ENCODE measurements around the gene ACSF3.

The ACSF3 gene

DNA sequence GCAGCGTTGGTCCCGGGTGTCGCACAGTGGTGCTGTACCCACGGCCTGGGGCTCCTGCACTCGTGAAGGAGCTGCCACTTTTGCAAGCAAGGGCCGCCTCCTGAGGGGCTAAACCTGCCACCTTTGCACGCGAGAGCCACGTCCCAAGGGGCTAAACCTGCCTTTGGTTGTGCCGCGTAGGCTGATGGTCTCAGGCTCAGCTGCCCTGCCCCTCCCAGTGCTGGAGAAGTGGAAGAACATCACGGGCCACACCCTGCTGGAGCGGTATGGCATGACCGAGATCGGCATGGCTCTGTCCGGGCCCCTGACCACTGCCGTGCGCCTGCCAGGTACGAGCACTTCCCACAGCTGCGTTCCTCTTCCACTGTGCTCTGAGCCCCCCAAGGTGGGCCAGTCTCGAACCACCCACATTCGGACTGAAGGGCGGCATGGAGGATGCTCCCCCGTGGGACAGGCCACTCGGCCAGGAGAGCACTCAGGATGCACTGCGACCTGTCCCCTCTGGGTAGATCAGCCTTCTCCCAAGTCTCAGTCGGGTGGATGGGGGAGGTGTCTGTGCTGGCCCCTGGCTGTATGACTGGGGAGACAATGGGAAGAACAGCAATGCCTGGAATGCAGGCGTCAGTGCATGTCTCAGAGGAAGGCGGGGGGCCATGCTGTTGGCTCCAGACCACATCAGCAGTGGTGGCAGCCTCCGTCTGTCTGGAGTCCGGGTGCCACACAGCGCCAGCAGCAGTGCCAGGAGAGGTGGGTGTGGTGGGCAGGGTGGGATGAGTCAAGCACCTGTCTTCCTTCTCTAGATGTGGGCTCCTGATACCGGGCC is 20.7 kb downstream of the ACSF3 start:
- peak; percentile 43 for DNase-seq

DNA sequence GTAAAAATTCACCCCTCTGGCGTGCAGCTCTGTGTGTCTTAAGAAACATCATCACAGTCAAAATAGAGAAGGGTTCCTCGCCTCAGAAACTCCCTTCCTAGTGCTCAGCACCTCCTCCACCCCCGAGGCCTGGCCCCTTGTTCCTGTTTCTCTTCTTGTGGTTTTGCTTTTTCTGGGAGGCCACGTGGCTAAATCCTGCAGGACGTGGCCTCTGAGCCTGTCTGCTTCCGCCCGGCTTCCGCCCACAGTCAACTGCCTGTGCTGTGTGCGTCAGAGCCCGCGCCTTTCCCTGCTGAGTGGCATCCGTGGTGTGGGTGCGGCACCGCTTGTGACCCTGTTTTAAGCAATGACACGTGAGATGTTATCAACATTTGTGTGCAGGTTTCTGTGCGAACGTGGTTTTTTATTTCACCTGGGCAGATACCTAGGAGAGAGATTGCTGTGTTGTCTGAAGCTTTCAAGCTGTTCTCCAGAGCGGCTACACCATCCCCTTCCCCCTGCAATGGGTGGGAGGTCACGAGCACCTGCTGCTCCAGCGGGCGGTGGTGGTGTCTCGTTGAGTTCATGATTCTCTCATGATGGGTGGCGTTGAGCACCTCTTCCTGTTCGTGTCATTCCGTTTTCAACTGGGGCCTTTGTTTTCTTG is 21.7 kb downstream of the ACSF3 start:
- peak; percentile 85 for DNase-seq

DNA sequence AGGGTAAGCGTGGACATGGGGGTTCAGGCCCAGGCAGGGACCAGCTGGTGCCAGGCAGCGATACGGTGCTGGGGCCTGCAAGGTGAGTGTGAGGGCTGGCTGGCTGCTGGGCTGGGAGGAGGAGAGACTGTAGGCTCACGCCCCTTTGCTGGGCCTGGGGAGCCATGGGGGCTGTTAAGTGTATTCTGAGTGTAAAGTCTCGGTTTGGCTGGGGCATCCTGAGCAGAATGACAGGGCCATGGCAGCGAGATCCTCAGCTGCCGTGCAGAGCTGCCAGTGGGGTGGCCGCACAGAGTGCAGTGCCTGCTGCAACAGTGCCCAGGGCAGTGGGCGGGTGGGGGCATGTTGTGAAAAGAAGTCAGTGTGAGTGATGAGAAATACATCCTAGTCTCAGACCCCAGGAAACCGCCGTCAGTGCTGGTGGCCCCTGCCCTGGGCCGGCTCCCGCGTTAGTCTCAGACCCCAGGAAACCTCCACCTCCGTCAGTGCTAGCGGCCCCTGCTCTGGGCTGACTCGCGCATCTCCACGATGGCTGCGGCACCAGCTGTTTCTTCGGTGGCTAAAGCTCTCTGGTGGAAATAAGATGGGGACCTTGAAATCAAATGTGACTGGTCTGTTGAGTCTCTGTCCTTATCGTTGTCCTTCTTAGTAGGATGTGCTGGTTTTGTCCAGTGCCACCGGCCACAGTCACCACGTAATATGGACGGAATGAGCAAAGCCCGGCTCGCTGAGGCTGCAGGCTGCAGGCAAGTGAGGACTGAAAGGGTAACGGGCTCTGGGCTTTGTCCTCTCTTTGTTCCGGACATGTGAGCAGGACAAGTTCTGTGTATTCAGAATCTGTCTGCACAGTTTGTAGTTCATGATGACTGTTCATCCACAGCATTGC is 22.9 kb downstream of the ACSF3 start:
- DNase-seq, result peak; percentile 16

DNA sequence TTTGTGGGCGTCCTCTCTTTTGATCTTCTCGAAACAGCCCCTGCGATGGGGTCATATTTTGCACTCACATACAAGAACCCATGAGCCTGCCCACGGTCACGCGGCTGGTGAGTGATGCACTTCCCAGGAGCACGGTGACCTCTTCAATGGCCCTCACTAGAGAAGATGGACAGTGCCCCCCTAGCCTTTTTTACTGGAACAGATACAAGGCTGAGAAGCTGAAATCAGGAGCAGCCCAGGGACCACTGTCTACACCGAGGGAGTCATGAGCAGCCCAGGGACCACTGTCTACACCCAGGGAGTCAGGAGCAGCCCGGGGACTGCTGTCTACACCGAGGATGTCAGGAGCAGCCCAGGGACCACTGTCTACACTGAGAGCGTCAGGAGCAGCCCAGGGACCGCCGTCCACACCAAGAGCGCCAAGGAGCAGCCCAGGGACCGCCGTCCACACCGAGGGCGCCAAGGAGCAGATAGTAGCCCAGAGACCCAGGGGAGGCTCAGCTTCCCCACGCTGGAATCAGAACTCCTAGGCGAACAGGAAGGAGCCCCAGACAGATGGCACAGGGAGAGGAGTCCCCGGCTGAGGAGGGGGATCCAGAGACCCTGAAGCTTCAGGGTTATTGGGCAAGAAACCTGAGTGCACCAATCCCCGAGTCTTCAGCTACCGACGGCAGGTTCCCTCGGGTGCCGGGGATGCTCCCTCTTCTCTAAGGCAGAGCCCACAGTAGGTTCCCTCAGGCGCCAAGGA is 23.7 kb downstream of the ACSF3 start:
- DNase-seq, result peak; percentile 9

DNA sequence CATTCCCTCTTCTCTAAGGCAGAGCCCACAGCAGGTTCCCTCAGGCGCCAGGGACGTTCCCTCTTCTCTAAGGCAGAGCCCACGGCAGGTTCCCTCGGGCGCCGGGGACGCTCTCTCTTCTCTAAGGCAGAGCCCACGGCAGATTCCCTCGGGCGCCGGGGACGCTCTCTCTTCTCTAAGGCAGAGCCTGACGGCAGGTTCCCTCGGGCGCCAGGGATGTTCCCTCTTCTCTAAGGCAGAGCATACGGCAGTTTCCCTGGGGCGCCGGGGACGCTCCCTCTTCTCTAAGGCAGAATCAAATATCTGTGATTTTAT is 24.3 kb downstream of the ACSF3 start:
- no peak for DNase-seq

DNA sequence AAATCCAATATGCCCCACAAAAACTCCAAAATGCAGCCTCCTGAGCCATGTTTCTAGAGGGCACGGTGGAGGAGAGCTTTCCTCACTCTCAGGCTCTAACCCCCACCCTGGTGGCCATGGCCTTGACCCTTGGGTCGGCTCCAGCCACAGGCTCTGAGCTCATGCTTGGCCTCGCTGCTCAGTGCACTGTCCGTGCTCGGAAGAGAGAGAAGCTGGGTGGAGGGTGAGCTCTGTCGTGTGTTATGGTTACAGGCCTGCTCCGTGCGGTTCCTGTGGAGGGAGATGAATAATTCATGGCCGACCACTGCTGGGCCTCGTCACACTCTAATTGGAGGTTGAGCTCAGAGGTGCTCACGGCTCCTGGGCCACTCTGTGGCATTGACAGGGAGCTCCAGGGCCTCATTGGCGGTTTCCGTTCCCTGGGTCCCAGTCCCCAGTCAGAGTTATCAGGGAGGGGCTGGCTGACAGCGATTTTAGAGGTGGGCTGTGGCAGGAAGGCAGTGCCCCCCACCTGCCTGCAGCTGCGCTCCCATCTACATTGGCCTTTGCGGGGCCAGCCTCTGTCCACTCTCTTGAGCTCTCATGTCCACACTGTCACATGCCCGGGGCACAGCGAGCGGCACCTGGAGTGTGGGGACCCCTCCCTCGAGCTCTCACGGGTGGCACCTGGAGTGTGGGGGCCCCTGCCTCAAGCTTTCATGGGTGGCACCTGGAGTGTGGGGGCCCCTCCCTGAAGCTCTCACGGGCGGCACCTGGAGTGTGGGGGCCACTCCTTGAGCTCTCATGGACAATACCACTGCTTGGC is 24.9 kb downstream of the ACSF3 start:
- peak; percentile 10 for DNase-seq

DNA sequence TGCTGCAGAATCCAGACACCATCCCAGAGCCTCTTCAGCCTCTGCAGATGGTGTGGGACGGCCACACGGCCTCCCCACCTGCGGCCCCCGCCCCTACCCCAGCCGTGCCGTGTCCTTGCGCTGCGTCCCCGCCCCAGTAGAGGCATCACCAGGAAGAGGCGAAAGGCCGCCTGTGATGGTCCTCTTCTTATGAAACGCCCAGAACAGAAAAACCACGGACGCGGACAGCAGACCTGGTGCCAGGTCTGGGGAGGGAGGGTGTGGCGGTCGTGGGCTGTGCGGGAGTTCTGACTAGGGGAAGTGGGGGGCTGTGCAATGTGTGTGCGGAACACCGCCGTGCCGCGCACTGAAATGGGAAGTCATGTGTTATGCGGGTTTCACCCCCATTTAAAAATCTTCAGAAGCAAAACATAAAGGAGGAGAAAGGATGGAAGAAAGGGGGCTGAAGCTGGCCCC is 25.5 kb downstream of the ACSF3 start:
- DNase-seq, result peak; percentile 6

DNA sequence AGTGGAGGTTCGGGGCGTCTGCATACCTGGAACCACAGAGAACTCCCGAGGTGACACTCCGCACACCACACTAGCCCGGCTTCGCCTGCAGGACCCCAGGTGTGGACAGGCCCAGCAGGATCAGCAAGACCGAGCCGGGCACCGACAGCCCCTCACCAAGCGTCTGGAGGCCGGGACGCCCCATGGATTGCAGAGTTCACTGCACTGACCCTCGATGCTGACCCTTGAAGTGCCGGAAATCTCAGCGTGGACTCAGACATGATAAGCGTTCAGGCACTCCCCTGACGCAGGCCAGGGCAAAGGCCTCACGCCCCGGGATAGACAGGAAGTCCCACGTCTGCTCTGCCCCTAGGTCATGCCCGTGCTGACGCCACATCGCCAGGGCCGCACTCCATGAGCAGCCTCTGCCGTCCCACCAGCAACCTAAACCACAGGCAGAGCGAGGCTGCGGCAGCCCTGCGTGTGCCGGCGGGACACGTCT is 26.0 kb downstream of the ACSF3 start:
- peak; percentile 13 for DNase-seq

DNA sequence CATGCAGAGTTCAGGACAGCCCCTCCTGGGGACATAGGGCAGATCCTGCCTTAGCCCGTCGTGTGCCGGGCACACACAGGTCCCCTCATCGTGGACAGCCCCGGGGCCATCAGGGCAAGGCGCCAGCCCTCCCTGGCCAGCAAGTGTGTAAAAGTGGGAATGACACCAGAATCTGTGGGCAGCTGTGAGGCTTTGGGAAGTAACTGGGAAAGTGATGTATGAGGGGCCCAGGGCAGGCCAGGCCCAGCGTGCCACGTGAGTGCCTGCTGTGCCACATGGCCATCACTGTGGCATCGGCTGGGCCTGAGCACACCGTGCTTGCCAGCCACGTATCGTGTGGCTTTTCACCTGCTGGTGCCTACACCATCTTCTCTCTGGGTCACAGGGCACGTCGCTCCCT is 26.6 kb downstream of the ACSF3 start:
- peak; percentile 14 for DNase-seq

DNA sequence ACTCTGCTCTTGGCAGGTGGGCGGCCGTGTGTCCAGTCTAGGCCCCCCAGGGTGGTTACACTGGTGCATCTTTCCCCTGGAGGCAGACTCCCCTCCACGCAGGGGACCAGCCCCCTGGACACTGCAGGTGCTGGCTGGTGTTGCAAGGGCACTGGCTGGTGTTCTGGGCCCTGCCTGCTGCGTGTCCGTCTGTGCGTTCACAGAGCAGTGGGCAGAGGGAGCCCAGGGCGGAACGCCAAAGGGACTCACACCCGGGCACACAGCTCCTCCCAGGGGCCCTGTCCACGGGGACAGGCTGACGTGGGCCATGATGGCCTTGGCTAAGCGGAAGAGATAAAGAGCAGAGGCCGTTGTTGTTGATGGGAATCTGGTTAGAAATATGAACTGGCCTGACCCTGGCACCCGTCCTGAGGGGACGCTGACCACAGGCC is 27.3 kb downstream of the ACSF3 start:
- DNase-seq, result peak; percentile 13

DNA sequence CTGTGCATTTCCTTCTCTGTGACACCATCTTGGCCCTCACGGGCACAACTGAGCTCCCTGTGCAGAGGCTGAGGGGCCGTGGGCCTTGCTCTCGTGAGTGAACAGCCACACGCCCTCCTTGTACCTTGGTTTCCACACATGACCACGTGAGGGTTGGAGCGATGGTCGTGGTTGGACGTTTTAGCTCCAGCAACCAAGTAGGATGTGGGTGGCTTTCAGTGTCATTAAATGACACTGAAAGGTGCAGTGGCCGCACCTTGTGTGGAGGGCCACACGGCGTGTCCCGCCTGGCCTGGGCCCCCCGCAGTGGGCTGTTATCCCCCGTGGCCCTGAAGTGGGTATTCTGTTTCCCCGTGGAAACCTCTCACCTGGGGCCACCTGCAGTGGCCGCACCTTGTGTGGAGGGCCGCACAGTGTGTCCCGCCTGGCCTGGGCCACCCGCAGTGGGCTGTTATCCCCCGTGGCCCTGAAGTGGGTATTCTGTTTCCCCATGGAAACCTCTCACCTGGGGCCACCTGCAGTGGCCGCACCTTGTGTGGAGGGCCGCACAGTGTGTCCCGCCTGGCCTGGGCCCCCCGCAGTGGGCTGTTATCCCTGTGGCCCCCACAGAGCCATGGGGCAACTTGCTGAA is 28.2 kb downstream of the ACSF3 start:
- peak; percentile 12 for DNase-seq

DNA sequence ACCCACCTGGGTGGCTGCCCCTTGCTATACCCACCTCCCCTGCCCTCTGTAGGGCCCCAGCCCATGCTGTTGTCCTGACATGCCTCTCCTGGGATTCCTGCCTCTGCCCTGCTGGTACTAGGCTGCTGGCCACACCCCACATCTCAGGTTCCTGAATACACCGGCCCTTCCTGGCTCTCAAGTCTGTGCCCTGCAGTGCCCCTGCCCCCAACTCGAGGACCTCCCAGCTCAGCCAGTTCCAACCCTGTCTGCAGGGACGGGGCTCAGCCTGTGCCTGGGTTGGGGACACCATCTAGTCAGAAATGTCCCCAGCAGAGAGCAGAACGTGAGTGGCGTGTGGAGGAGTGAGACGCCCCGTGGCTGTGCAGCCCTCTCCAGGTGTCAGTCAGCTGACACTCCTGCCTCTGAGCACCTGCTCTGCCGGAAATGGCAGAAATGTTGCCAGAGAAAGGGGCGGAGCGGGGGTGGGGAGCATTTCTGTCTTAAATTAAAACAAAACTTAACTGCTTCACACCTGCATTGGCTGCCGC is 28.7 kb downstream of the ACSF3 start:
- DNase-seq, result peak; percentile 63

DNA sequence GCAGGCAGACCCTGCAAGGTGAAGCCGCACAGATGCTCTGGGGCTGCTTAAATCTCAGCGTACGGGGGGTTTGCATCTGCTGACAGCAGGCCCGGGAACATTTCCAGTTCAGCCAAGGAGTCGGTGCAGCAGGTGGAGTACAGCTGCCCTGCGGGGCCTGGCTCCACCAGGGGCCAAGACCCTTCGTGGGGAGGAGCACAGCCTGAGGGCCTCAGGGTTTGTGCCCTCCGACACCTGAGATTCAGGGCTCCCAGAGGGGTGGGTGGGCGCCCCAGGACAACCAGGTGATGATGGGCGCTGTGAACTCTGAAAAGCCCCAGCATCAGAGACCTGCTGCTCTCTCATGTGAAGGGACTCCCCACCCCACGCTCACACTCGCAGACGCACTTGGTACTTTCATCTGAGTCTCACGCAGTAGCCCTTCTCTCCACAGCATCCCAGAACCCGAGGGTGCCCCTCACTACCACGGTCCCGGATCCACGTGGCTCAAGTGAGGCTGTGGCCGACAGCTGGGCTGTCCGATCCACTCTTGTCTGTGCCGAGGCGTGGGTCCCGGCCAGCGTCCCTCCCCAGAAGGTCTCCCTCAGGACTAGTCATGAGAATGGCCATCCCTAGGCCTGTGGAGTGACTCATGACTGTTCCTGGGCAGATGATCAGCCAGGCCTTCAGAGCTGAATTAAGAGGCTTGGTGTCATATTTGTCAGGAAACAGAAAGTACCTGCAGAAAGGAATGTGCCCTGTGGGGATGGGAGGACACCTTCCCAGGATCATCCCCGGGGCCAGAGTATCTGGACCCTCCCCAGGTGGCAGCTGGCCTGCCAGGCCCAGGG is 29.6 kb downstream of the ACSF3 start:
- peak; percentile 13 for DNase-seq

DNA sequence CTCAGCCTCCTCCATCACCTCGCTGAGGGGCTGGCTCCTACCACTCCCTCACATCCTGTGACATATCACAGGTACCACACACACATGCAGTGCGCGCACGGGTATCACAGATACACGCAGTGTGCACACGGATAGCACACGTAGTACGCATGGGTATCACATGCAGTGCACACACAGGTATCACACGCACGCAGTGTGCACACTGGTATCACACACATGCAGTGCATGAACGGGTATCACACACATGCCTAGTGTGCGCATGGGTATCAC is 30.1 kb downstream of the ACSF3 start:
- peak; percentile 11 for DNase-seq

DNA sequence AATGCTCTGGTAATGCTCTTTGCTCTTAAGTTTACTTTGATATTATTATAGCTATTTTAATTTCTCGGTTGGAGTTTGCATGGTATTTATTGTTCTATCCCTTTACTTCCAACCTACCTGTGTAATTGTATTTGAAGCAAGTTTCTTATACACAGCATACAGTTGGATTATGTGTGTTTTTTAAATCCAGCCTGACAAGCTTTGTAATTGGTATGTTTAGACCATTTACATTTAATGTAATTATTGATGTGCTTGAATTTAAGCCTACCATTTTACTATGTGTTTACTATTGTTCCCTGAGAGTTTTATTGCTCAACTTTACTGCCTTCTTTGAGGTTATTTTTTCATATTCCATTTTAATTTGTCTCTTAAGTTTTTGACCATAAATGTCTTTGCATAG is 35.7 kb downstream of the ACSF3 start:
- DNase-seq, result no peak

DNA sequence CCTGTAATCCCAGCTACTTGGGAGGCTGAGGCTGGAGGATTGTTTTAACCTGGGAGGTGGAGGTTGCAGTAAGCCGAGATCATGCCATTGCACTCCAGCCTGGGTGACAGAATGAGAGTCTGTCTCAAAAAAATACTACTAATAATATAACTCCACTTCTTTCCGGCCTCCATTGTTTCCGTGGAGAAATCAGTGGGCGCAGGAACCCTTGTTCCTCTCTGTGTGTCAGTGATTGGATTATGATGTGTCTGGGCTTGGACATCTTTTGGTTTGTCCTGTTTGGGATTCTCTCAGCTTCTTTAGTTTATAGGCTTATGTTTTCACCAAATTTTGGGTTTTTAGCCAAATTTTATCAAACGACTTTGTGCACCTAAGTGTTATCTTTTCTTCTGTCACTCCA is 36.8 kb downstream of the ACSF3 start:
- DNase-seq, result no peak

DNA sequence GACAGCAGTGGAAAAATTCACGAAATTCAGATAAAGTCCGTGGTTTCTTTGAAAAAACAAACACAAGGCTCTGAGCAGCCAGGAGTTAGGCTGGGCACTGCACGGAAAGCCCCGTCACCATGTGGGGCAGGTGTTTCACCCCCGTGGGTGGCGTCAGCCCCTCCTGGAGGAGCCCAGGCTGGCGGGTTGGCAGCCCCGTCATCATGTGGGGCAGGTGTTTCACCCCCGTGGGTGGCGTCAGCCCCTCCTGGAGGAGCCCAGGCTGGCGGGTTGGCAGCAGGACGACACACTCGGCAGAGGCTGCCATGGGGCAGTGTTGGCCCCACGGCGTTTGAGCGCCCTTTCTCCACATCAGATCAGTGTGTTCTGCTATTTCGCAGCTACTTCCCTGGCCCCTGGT is 38.1 kb downstream of the ACSF3 start:
- DNase-seq, result no peak

DNA sequence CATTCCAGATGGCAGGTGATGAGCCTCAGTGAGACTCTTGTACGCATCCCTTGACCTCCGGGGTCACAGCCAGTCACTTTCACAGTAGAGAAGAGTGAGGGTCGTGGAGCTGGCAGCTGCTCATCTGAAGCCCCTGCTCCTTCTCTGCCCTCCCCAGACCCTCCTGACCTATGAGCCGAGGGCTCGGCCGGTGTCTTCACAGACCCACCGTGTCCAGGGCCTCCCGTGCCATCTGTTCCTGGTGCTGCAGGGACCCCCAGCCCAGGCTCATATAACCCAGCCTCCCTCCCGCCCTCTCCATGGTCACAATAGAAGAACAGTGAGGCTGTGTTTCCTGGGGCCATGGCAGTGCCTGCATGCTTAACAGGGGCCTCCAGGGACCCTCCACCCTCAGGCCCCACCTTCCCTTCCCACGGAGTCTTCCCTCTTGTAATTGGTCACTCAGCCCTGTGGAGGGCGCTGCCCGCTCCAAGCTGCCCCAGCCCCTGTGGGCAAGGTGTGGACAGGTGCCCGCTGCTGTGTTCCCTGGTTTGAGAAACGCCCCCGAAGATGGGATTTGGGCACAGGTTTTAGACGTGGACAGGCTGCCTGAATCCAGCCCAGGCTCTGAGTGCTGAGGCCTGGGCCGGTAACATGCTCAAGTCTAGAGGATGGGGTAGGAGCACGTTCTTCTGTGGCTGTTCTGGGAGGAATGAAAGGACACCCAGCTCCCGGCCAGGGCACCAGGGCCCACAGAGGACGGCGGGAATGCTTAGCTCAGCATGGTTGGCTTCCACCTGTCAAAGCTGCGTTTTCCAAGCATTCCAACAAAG is 38.7 kb downstream of the ACSF3 start:
- no peak for DNase-seq

DNA sequence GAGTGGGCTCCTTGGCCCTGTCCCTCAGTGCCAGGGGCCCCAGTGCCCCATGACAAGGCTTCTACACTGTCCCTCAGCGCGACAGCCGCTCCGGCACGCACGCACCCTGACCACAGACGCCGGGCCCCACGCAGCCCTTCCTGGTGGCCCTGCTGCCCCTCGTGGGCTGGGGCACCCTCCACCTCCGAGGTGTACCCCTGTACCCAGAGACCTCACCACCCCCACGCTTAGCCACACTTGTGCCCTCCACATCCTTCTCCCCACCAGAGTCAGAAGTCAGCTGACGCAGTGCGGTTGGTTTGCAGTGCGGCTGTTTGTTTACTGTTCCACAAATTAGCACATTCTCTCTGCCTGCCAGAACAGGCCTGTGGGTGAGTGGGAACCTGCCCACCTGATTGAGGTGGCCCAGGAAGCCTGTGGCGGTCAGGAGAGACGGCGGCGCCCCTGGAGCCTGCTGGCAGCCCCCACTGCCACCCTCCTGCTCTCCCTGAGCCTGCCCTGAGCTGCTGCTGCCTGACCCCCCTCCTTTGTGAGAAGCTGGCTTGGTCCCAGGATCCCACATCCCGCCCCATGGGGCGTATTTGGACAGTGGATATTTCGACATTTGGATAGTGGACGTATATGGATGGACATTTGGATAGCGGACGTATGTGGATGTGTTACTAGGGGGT is 39.9 kb downstream of the ACSF3 start:
- DNase-seq, result no peak
